Upper lobe of right lung (tissue), 1 donor: Measurements from ENCODE around the gene DNAJC10. TPM values are rescaled to one million over a fixed set of nuclear protein-coding genes. Genes with fewer than 3 reads are reported as not detected.

ENCODE experiments used
- ATAC-seq: fragments of 200-7000 bp; cut with Tn5 transposase; one replicate; pipeline ENCODE4 v1.9.1; 2020; ENCODE audit warnings: mild to moderate bottlenecking, moderate library complexity
- DNase-seq: peaks from one replicate; pipeline ENCODE4 v3.0.0-alpha.2; 2020
- H3K27ac ChIP-seq: fragments of 200-600 bp; one replicate; pipeline ENCODE4 v1.8.0; 2022
- H3K27me3 ChIP-seq: fragments of 200-600 bp; one replicate; pipeline ENCODE4 v1.8.0; 2022; ENCODE audit warnings: mild to moderate bottlenecking
- H3K36me3 ChIP-seq: fragments of 200-600 bp; one replicate; pipeline ENCODE4 v1.8.0; 2022
- H3K4me1 ChIP-seq: fragments of 200-600 bp; one replicate; pipeline ENCODE4 v1.8.0; 2022
- H3K4me3 ChIP-seq: fragments of 200-600 bp; one replicate; pipeline ENCODE4 v1.8.0; 2022; ENCODE audit warnings: mild to moderate bottlenecking
- H3K9me3 ChIP-seq: fragments of 200-600 bp; one replicate; pipeline ENCODE4 v1.8.0; 2022
- intact Hi-C: fragments of 100-400 bp; cut with DNase I; formaldehyde crosslinking; loops from one replicate; pipeline ENCODE4 v1.11.0; 2022
- total RNA-seq: library from RNA; stranded (reverse); fragmentation: NEBNext Ultra II Directional; extraction: Animal tissue kit (Norgen Biotek cat#: 25700); gene quantifications from one replicate; pipeline ENCODE4 v1.2.1, GENCODE V29; 2021
- TF ChIP-seq, protein P1 (sequence below): fragments of 200-600 bp; IDR thresholded peaks from one replicate; pipeline ENCODE4 v1.8.0; 2022; ENCODE audit warnings: antibody characterized with exemption
- donor health status: DM: no; HTN: yes; CAD: no; lungs with severe emphysema.

The DNAJC10 gene
- total RNA-seq, 1 donor from 2014 or later: 79.9 TPM

DNA sequence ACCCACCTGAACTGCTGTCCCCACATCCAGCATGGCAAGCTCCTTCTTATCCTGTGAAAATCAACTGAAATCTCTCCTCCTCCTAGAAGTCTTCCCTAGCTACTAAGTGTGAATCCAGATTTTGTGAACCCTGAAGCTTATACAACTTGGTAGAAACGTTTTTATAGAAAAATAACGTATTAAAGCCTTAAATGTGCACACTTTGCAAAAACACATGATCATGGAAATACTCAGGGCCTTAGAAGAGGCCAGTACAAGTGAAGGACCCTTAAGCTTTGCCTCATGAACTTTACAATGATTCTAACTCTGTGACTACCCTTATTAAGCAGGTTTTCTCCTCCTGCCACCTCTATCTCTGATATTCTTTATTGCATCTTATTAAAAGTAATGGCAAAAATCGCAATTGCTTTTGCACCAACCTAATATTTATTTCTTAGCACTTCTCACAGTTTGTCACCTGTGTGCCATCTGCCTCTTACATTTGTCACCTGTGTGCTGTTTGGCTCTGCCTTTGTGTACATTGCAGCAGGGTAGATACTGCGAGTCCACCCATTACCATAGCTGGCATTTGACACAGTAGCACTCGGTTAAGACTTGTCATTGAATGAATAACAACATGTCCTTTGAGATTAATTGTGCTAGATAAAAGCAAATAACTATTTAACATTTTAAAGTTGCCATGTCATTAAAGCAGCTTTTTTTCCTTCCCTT is 108.2 kb downstream of the DNAJC10 start:
- TF ChIP-seq, protein P1, sequence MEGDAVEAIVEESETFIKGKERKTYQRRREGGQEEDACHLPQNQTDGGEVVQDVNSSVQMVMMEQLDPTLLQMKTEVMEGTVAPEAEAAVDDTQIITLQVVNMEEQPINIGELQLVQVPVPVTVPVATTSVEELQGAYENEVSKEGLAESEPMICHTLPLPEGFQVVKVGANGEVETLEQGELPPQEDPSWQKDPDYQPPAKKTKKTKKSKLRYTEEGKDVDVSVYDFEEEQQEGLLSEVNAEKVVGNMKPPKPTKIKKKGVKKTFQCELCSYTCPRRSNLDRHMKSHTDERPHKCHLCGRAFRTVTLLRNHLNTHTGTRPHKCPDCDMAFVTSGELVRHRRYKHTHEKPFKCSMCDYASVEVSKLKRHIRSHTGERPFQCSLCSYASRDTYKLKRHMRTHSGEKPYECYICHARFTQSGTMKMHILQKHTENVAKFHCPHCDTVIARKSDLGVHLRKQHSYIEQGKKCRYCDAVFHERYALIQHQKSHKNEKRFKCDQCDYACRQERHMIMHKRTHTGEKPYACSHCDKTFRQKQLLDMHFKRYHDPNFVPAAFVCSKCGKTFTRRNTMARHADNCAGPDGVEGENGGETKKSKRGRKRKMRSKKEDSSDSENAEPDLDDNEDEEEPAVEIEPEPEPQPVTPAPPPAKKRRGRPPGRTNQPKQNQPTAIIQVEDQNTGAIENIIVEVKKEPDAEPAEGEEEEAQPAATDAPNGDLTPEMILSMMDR: no peak
- no peaks in the 10 kb centered on the region for H3K36me3 ChIP-seq
- no peak for ATAC-seq
- no peak for DNase-seq
- H3K4me1 ChIP-seq: no peaks in the 10 kb centered on the region
- H3K9me3 ChIP-seq: no peaks in the 10 kb centered on the region
- no peaks in the 10 kb centered on the region for H3K27me3 ChIP-seq
- intact Hi-C loops: no loop called here
- no peak overlapping the region for H3K4me3 ChIP-seq
- no peak overlapping the region for H3K27ac ChIP-seq

DNA sequence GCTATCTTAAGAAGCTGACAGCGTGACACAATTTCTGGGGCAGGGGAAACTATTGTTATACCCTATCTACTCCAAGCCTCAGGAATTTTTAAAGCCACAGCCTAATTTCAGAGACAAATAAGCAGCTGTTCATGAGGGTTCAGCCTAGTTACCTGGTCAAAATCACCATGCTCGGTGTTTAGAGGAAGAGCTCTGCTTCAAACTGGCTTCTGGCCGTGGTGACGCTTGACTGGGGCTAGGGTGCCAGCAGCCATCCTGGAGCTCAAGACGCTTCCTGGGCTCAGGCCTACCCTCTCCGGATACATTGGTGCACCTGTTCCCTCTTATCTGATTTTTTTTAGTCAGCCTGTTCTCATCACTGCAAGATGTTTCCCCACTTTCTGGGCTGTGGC is 108.7 kb downstream of the DNAJC10 start:
- Histone ChIP-seq H3K36me3 (no peaks in the 10 kb centered on the region), H3K27me3 (no peaks in the 10 kb centered on the region), H3K4me3 (no peak overlapping the region), H3K9me3 (no peaks in the 10 kb centered on the region), H3K27ac (no peak overlapping the region), H3K4me1 (no peaks in the 10 kb centered on the region)
- intact Hi-C loops: no loop called here
- ATAC-seq (no peak), DNase-seq (no peak)
- TF ChIP-seq, protein P1: no peak

DNA sequence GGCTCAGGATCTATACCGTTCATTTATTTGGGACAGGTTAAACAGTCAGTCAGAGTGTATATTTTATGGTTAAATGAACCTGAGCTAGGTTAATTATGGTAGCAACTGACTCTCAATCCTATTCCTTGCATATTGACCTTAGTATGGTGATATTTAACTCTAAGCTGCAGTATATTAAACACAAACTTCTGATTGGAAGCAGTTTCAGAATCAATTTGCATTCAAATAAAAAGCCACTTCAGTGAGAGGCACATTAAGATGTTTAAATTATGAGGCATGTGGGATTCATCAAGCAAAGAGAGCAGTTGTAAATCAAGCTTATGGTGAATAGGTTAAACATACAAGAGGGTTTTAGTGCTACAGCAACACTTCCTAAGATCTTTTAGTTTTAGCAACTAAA is 110.0 kb downstream of the DNAJC10 start:
- no peaks in the 10 kb centered on the region for H3K27me3 ChIP-seq
- H3K36me3 ChIP-seq: no peaks in the 10 kb centered on the region
- TF ChIP-seq, protein P1: no peak
- intact Hi-C loops: no loop called here
- no peak for DNase-seq
- no peak for ATAC-seq
- H3K4me3 ChIP-seq: no peak overlapping the region
- H3K4me1 ChIP-seq: no peaks in the 10 kb centered on the region
- H3K27ac ChIP-seq: no peak overlapping the region
- H3K9me3 ChIP-seq: no peaks in the 10 kb centered on the region

DNA sequence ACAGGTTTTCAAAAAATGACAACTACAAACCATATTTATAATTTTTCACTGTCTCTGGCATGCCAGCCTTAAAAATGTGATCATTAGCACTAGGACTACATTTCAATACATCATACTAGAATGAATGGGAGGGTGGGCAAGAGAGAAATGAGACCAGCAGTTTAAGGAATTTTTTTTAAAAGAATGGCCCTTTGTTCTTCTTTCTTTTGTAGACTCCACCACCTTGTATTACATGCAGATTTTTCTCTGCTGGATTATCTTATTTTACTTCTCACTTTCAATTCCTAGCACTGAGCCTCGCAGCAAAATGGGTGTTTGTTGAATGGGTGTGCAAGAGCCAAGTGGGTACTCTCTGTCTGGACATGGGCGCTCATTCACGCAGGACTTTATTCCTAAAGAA is 110.4 kb downstream of the DNAJC10 start:
- Histone ChIP-seq H3K27me3 (no peaks in the 10 kb centered on the region), H3K36me3 (no peaks in the 10 kb centered on the region), H3K4me3 (no peak overlapping the region), H3K9me3 (no peaks in the 10 kb centered on the region), H3K27ac (no peak overlapping the region), H3K4me1 (no peaks in the 10 kb centered on the region)
- intact Hi-C loops: no loop called here
- DNase-seq (no peak), ATAC-seq (no peak)
- TF ChIP-seq, protein P1: no peak

DNA sequence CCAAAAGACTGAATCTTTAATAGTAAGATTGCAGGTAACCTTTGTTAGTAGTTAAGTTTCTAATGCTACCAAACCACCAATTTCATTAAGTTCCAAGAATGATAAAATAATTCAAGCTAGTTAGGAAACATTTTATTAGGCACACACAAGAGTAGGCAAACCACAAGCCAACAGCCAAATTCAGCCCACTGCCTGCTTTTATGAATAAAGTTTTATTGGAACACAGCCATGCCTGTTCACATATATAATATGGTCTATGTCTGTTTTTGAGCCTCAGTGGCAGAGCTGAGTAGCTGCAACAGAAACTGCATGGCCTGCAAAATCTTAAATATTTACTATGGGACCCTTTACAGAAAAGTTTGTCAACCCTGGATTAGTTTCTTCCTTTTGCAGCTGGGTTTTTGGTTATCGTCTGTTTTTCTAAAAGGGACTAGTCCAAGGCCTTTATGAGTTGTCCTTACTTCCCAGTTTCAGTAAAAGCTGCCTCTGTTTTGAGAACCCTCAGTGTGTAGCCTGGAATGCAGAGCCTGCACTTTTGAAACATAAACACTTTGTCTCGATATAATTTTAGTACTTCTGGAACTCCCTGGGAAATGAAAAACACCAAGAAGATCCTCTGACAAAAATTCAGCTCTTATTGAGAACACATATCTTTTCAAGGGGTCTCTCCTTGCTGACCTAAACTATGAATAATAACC is 111.3 kb downstream of the DNAJC10 start:
- Histone ChIP-seq H3K27ac (no peak overlapping the region), H3K9me3 (no peaks in the 10 kb centered on the region), H3K4me1 (no peaks in the 10 kb centered on the region), H3K4me3 (no peak overlapping the region), H3K36me3 (no peaks in the 10 kb centered on the region), H3K27me3 (no peaks in the 10 kb centered on the region)
- ATAC-seq (no peak), DNase-seq (no peak)
- intact Hi-C loops: no loop called here
- TF ChIP-seq, protein P1: no peak
